HG02798 (cell line): ENCODE measurements around the gene GIPR.
"Not testable (repeated sequence)": the region's sequence is repeated elsewhere in the genome, so short reads cannot be mapped to it uniquely, and the experiment has no call there.

Source experiments
- ATAC-seq: cut with Tn5 transposase; IDR thresholded peaks from one replicate; pipeline ENCODE4 v1.9.1; 2021; ENCODE audit warnings: mild to moderate bottlenecking; ENCODE audit not compliant: unreplicated experiment, poor library complexity

GIPR gene

DNA sequence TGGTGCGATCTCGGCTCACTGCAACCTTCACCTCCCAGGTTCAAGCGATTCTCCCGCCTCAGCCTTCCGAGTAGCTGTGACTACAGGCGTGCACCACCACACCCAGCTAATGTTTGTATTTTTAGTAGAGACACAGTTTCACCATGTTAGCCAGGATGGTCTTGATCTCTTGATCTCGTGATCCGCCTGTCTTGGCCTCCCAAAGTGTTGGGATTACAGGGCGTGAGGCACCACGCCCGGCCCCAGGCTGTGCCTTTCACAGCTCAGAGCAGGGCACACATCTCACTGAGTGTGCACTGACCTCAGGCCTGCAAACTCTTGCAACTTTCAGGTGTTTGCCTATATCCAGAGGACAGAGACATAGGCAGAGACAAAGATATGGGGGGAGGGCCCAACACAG, 17.0 kb downstream of the GIPR start:
- ATAC-seq, result not testable (repeated sequence)

DNA sequence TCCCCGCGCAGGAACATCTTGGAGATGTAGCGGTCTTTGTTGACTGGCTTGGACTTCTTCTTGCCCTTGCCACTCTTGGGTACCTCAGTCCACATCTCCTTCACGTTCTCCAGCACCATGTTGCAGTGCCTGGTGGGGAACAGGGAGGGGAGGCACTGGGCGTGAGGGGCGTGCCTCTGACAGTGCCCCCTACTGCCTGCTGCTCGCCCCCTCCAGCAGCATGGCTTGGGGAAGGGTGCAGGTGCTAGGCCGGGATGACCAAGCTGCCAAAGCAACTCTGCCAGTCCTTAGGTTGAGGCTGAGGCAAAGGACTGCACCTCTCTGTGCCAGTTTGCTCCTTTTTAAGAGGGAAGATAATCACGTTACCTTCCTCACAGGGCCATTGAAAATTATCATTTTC, 19.6 kb downstream of the GIPR start:
- no peak for ATAC-seq

- peak; percentile 69 for ATAC-seq
These were observed 23.6 kb downstream of the GIPR start, which contains the start of gene SNRPD2 for GRCh38 chr19:45691516-45692186. Gene SNRPD2, minus strand, starts transcription at chr19:45691953. Its CDS starts 65 bp downstream, at chr19:45691888.

DNA sequence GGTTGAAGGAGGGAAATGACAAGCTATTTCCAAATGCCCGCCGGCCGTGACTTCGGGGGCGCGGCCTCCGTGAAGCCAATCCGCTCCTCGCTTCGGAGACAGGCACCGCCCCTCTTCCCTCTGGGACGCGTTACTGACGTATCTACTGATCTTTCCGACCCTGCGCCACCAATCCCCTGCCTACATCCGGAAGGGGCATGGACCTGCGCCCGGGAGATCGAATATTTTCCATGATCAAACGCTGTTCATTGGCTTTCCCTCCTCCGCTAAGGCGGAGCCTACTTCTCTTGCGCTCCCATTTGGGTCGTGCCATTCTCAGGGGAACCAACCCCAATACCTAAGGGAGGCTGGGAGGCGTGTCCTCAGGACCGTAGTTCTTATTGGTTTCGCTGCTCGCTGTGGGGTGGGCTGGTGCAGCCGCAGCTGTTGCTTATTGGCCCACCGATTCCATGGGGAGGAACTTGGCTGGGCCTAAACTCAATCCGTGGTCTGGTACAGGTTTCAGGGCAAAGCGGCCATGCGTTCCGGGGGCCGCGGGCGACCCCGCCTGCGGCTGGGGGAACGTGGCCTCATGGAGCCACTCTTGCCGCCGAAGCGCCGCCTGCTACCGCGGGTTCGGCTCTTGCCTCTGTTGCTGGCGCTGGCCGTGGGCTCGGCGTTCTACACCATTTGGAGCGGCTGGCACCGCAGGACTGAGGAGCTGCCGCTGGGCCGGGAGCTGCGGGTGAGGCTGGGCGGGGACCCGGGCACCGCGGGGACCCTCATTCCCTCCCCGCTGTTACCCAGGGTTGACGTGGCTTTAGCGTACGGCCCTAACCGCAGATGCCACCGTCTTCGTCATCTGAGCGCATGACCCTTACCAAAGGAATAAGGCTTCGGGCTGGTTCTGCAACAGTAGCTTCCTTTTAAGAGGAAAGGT, 24.4 kb downstream of the GIPR start, which contains the start of gene QPCTL:
TSS of gene QPCTL (plus strand) at position 480 of the 919 bp plus-strand sequence. CDS start at position 518, 38 bp downstream.
- ATAC-seq, result peak; percentile 88

GRCh38 chr19:45693106-45693788, 25.2 kb downstream of the GIPR start:
- ATAC-seq, result no peak

DNA sequence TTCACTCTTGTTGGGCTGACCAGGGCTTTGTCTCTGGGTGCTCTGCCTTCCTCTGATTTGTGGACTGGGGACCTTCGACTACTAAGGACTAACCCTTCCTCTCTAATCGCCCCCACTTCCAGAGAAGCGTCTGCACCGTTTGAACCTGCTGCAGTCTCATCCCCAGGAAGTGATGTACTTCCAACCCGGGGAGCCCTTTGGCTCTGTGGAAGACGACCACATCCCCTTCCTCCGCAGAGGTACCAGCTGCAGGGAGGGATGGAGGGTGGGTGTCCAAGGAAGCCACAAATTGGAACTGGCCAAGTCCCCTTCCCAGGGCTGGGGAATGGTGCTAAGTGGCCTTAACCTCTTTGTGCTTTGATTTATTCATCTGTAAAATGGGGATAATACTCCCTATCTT, 33.7 kb downstream of the GIPR start:
- ATAC-seq, result no peak

DNA sequence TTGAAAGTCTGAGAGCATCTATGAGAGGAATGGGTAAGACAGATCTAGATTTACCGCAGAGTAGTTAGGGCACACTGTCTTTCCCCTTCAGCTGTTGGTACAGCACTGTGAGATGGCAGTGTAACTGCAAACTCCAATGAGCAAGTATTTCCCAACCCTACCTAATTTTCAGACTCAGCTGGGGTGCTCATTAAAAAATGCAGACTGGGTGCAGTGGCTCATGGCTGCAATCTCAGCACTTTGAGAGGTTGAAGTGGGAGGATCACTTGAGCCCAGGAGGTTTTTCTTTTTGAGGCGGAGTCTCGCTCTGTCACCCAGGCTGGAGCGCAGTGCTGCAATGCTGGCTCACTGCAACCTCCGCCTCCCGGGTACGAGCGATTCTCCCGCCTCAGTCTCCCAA, 37.1 kb downstream of the GIPR start:
- no peak for ATAC-seq

DNA sequence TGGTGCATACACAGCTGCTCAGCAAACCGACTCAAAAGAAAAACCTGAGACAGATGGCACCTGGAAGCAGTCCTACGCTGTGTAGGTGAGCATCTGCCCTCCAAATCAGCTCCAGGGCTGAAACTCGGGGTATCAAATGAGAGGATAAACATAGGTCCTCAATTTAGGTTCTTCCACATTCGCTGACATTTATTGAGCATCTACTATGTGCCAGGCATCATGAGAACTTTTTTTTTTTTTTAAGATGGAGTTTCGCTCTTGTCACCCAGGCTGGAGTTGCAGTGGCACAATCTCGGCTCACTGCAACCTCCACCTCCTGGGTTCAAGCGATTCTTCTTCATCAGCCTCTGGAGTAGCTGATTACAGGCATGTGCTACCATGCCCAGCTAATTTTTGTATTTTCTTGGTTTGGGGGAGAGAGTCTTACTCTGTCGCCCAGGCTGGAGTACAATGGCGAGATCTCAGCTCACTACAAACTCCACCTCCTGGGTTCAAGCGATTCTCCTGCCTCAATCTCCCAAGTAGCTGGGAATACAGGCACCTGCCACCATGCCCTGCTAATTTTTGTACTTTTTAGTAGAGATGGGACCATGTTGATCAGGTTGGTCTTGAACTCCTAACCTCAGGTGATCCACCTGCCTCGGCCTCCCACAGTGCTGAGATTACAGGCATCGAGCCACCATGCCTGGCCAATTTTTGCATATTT, 37.8 kb downstream of the GIPR start:
- ATAC-seq, result no peak

GRCh38 chr19:45710356-45711130, 42.5 kb downstream of the GIPR start:
- no peak for ATAC-seq

GRCh38 chr19:45711851-45712698, 44.1 kb downstream of the GIPR start:
- no peak for ATAC-seq

GRCh38 chr19:45712699-45713067, 44.7 kb downstream of the GIPR start:
- no peak for ATAC-seq

DNA sequence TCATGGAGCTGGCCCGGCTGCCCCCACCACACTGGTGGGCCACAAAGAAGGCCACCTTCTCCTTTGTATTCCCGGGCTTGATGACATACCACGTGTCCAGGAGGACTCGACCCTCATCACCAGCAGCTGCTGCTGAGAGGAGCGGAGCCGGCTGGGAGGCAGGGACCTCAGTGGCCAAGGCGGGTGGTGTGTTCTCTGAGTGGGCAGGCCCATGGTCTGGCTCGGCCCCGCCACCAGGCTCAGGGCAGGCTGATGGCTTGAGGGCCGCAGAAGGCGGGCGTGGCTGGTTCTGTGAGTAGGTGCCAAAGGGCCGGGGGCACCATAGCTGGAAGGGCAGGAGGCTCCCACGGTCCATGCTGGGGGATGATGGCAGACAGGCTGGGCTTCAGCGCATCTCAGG, 45.1 kb downstream of the GIPR start:
- no peak for ATAC-seq

DNA sequence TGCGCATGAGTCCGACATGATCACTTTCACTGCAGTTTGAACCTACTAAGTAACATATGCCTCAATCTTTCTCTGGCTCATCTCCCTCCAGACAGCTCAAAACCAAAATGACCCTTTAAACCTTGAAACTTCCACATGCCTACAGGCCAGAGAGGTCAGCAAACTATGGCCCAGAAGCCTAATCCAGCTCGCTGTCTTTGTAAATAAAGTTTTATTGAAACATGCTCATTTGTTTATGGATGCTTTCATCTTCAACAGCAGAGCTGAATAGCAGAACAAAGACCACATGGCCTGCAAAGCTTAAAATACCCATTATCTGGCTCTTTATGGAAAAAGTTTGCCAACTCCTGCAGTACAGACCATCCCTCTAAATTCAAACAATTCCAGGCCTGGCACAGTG, 47.1 kb downstream of the GIPR start:
- no peak for ATAC-seq

DNA sequence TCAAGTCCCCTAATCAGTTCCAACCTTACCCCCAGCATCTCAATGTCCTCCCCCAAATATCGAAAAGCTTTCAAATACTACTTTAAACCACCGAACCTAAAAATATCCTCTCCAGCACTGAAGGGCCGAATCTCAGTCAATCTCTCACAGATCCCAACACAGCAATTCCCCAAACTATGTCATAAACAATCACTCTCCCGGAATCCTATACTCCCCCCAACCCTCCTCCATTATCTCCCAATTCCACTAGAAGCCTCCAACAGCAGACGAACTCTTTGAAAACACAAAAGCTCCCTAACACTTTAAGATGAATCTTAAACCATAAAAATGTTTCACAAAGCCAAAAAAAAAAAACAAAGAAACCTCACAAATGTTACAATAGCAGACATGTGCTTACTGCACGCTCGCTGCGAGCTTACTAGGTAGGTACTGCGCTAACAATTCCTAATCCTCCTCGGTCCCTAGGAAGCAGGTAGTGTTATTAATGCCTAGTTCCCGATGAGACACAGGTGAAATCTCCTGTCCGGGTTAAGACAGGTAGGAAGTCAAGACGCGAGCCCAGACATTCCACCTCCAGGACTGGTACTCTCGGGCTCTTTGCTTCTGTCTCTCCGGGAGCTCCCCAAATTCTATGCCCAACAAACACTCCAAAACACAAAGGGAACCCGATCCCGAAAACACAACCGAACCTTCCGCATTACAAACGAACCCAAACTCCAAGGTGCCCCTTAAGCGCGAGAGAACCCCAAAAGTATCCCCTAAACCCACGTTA, 48.5 kb downstream of the GIPR start:
- ATAC-seq, result no peak

GRCh38 chr19:45717131-45717982, 49.3 kb downstream of the GIPR start:
- ATAC-seq, result peak; percentile 95

GRCh38 chr19:45717983-45718650, 50.1 kb downstream of the GIPR start:
- no peak for ATAC-seq
